Body of pancreas (tissue), 4 donors: ENCODE data around the gene FRMPD4. TPM values are rescaled to one million over a fixed set of nuclear protein-coding genes. Genes with fewer than 3 reads are reported as not detected.
"Not testable (repeated sequence)": the region's sequence is repeated elsewhere in the genome, so short reads cannot be mapped to it uniquely, and the experiment has no call there.

Source experiments
- ATAC-seq: fragments of 150-250 bp; one replicate; pipeline ENCODE4 v1.9.1; 2016
- DNase-seq, 4 donors: peaks; one replicate each; pipeline ENCODE4 v3.0.0-alpha.2; 2019
- H3K27ac ChIP-seq, 4 donors: fragments of 200-600 bp; sonication (generic); 1 replicate in 3 of 4; 2 replicates in 1 of 4; pipeline versions ENCODE4 v1.5.1 to v1.6.1; 2016 to 2019; ENCODE audit warnings: mild to moderate bottlenecking in 1 of 4, mixed read lengths in 1 of 4, moderate library complexity in 1 of 4
- H3K27me3 ChIP-seq, 2 donors: fragments of 200-600 bp; sonication (generic); one replicate each; pipeline ENCODE4 v1.6.0; 2016; ENCODE audit warnings: mild to moderate bottlenecking in 1 of 2
- H3K36me3 ChIP-seq, 2 donors: fragments of 200-600 bp; sonication (generic); replicated peaks in 1 of 2; 2 replicates each; pipeline ENCODE4 v1.5.1; 2016; ENCODE audit warnings: low read depth in 2 of 2; ENCODE audit not compliant: insufficient read depth in 1 of 2
- H3K4me1 ChIP-seq: fragments of 200-600 bp; sonication (generic); one replicate; pipeline ENCODE4 v1.6.0; 2016
- H3K4me3 ChIP-seq, 2 donors: fragments of 200-600 bp; sonication (generic); 1 replicate in 1 of 2; 2 replicates in 1 of 2; pipeline ENCODE4 v1.5.1; 2016 to 2019
- H3K9me3 ChIP-seq, 3 donors: fragments of 200-600 bp; sonication (generic); 1 replicate in 2 of 3; 2 replicates in 1 of 3; pipeline ENCODE4 v1.5.1; 2016
- CTCF ChIP-seq, 7 experiments: fragments of 450-650 bp in 4 of 7; fragments of 200-600 bp in 3 of 7; sonication (generic) in 3 of 7; IDR thresholded peaks; one replicate each; pipeline ENCODE4 v1.5.1; 2016 to 2019; ENCODE audit warnings: antibody characterized with exemption in 7 of 7
- POLR2A ChIP-seq, 3 donors: fragments of 450-650 bp; IDR thresholded peaks; one replicate each; pipeline ENCODE4 v1.6.1; 2016; ENCODE audit warnings: antibody characterized with exemption in 3 of 3, mild to moderate bottlenecking in 2 of 3
- WGBS, 2 donors: methylation state at CpG; one replicate each; pipeline ENCODE4 v1.1.5; 2017; 5-methylcytosine and 5-hydroxymethylcytosine counted together
- intact Hi-C: fragments of 100-400 bp; cut with DNase I; formaldehyde crosslinking; loops from one replicate; pipeline ENCODE4 v1.15.1; 2023
- total RNA-seq, 2 donors: library from RNA; depleted of rRNA; stranded (reverse); fragments of >200 nt; gene quantifications; one replicate each; pipeline ENCODE4 v1.1.0, GENCODE V29; 2016

The FRMPD4 gene
- total RNA-seq, 2 donors from 2014 or later, result 0.26 TPM; not detected in 1

GRCh38 chrX:12159799-12160198 is 21.5 kb downstream of the FRMPD4 start:
- Histone ChIP-seq H3K27ac (no peak overlapping the region), H3K27me3 (no peaks in the 10 kb centered on the region), H3K9me3 (no peaks in the 10 kb centered on the region), H3K36me3 (no peaks in the 10 kb centered on the region), H3K4me1 (no peaks in the 10 kb centered on the region), H3K4me3 (no peak overlapping the region)
- no peak for TF ChIP-seq POLR2A (IDR thresholded peaks at IDR 0.05)
- no peak for TF ChIP-seq CTCF (IDR thresholded peaks at IDR 0.05)
- no peak for DNase-seq
- WGBS, 2 donors, result 47 to 55% methylated on average over 3 to 4 of the region's 4 CpGs
- intact Hi-C loops, result no loop called here
- ATAC-seq, result no peak

GRCh38 chrX:12162420-12162819 is 24.1 kb downstream of the FRMPD4 start:
- Histone ChIP-seq H3K4me1 (no peaks in the 10 kb centered on the region), H3K27me3 (no peaks in the 10 kb centered on the region), H3K36me3 (no peaks in the 10 kb centered on the region), H3K27ac (no peak overlapping the region), H3K9me3 (no peaks in the 10 kb centered on the region), H3K4me3 (no peak overlapping the region)
- DNase-seq, result no peak
- WGBS, 2 donors, result 38 to 80% methylated on average over 2 of the region's 2 CpGs
- TF ChIP-seq CTCF (IDR thresholded peaks at IDR 0.05) (no peak), POLR2A (IDR thresholded peaks at IDR 0.05) (no peak)
- no peak for ATAC-seq
- intact Hi-C loops, result no loop called here

GRCh38 chrX:12164180-12164579 is 25.9 kb downstream of the FRMPD4 start:
- H3K27ac ChIP-seq, H3K27me3 ChIP-seq, intact Hi-C loops, ATAC-seq, DNase-seq, H3K4me3 ChIP-seq, H3K36me3 ChIP-seq, H3K4me1 ChIP-seq, H3K9me3 ChIP-seq: not testable (repeated sequence)
- WGBS, 2 donors, result 79 to 83% methylated on average over 3 of the region's 3 CpGs

- TF ChIP-seq POLR2A (IDR thresholded peaks at IDR 0.05), result no peak
- TF ChIP-seq CTCF (IDR thresholded peaks at IDR 0.05), result no peak
- Histone ChIP-seq H3K27me3 (no peaks in the 10 kb centered on the region), H3K9me3 (no peaks in the 10 kb centered on the region), H3K36me3 (no peaks in the 10 kb centered on the region), H3K27ac (no peak overlapping the region), H3K4me3 (no peak overlapping the region), H3K4me1 (no peaks in the 10 kb centered on the region)
- intact Hi-C loops, result no loop called here
- DNase-seq, result no peak
- WGBS, 2 donors, result 89 to 92% methylated on average over 3 of the region's 3 CpGs
- ATAC-seq, result no peak
Observed at GRCh38 chrX:12170755-12171154, 32.5 kb downstream of the FRMPD4 start.

GRCh38 chrX:12174358-12174757 is 36.1 kb downstream of the FRMPD4 start:
- intact Hi-C loops, result no loop called here
- no peaks in the 10 kb centered on the region for H3K9me3 ChIP-seq
- TF ChIP-seq POLR2A (IDR thresholded peaks at IDR 0.05) (no peak), CTCF (IDR thresholded peaks at IDR 0.05) (no peak)
- H3K27ac ChIP-seq, result no peak overlapping the region
- no peak overlapping the region for H3K4me3 ChIP-seq
- ATAC-seq (no peak), DNase-seq (no peak)
- H3K27me3 ChIP-seq, result no peaks in the 10 kb centered on the region
- no peaks in the 10 kb centered on the region for H3K4me1 ChIP-seq
- 36 to 59% methylated on average over 2 of the region's 2 CpGs for WGBS, 2 donors
- H3K36me3 ChIP-seq, result no peaks in the 10 kb centered on the region
